Activated T-cell treated with anti-CD3 and anti-CD28 coated beads, Interleukin-2, amount 50 U/mL, for 4 hours (primary cell): ENCODE measurements around the gene KNTC1. TPM values are rescaled to one million over a fixed set of nuclear protein-coding genes. Genes with fewer than 3 reads are reported as not detected.

Experiments used
- ATAC-seq, 2 donors: fragments of 200-7000 bp; cut with Tn5 transposase; one replicate each; pipeline ENCODE4 v1.10.0; 2021
- DNase-seq: peaks from one replicate; pipeline ENCODE4 v3.0.0-alpha.2; 2020
- H3K27me3 Mint-ChIP-seq: one replicate; pipeline ENCODE4 v1.8.0; 2021; ENCODE audit warnings: low read depth, mixed read lengths
- H3K36me3 Mint-ChIP-seq: one replicate; pipeline ENCODE4 v1.8.0; 2022; ENCODE audit warnings: mixed read lengths; ENCODE audit not compliant: insufficient read depth
- H3K4me1 Mint-ChIP-seq: one replicate; pipeline ENCODE4 v1.8.0; 2021; ENCODE audit warnings: low read depth, mixed read lengths
- H3K4me3 Mint-ChIP-seq: one replicate; pipeline ENCODE4 v1.8.0; 2021; ENCODE audit warnings: mild to moderate bottlenecking, moderate library complexity, mixed read lengths
- H3K9me3 Mint-ChIP-seq: one replicate; pipeline ENCODE4 v1.8.0; 2021; ENCODE audit warnings: mixed read lengths
- total RNA-seq, 3 donors: library from RNA; stranded (reverse); gene quantifications; one replicate each; pipeline ENCODE4 v1.2.1, GENCODE V29; 2021

Gene KNTC1
- total RNA-seq, 3 donors from 2014 or later: 54.7 to 62.7 (median 57.8) TPM

GRCh38 chr12:122665349-122665748 lies 138.3 kb downstream of the KNTC1 start:
- Mint-ChIP-seq H3K9me3 (no peaks in the 10 kb centered on the region), H3K36me3 (no peaks in the 10 kb centered on the region), H3K4me3 (no peak overlapping the region), H3K4me1 (no peaks in the 10 kb centered on the region), H3K27me3 (peaks cover 2% of the 10 kb centered on the region)
- DNase-seq (no peak), ATAC-seq (no peak)

- ATAC-seq (no peak), DNase-seq (no peak)
- Mint-ChIP-seq H3K27me3 (peaks cover 2% of the 10 kb centered on the region), H3K9me3 (no peaks in the 10 kb centered on the region), H3K4me3 (no peak overlapping the region), H3K36me3 (no peaks in the 10 kb centered on the region), H3K4me1 (no peaks in the 10 kb centered on the region)
These were observed 138.7 kb downstream of the KNTC1 start for GRCh38 chr12:122665759-122666158.

- peaks cover 2% of the 10 kb centered on the region for H3K27me3 Mint-ChIP-seq
- H3K36me3 Mint-ChIP-seq: no peaks in the 10 kb centered on the region
- no peaks in the 10 kb centered on the region for H3K9me3 Mint-ChIP-seq
- H3K4me3 Mint-ChIP-seq: no peak overlapping the region
- H3K4me1 Mint-ChIP-seq: no peaks in the 10 kb centered on the region
- no peak for DNase-seq
- ATAC-seq: no peak
These were observed 141.2 kb downstream of the KNTC1 start for GRCh38 chr12:122668268-122668667.

- no peaks in the 10 kb centered on the region for H3K9me3 Mint-ChIP-seq
- H3K4me1 Mint-ChIP-seq: no peaks in the 10 kb centered on the region
- no peak for DNase-seq
- H3K4me3 Mint-ChIP-seq: no peak overlapping the region
- no peak for ATAC-seq
- no peaks in the 10 kb centered on the region for H3K36me3 Mint-ChIP-seq
- H3K27me3 Mint-ChIP-seq: peaks cover 4% of the 10 kb centered on the region
These were observed 142.5 kb downstream of the KNTC1 start for GRCh38 chr12:122669397-122670070.

- DNase-seq (no peak), ATAC-seq (no peak)
- Mint-ChIP-seq H3K4me3 (no peak overlapping the region), H3K4me1 (no peaks in the 10 kb centered on the region), H3K9me3 (no peaks in the 10 kb centered on the region), H3K36me3 (no peaks in the 10 kb centered on the region), H3K27me3 (peaks cover 6% of the 10 kb centered on the region)
These were observed 145.5 kb downstream of the KNTC1 start for GRCh38 chr12:122672515-122672914.

Other genes starting within 250 kb of the KNTC1 start
- gene CLIP1, start 104.6 kb upstream of the KNTC1 start, total RNA-seq: 10 to 100 TPM; 52.6 to 61.1 (median 53.1) TPM
- 10 to 100 TPM; 27.2 to 33.5 (median 29.7) TPM for gene ZCCHC8, start 26.3 kb upstream of the KNTC1 start, total RNA-seq
- gene RSRC2, start 313 bp upstream of the KNTC1 start, total RNA-seq: 10 to 100 TPM; 84.7 to 97.3 (median 90.7) TPM
- gene HCAR2, start 176.1 kb downstream of the KNTC1 start, total RNA-seq: not detected
- gene HCAR3, start 189.6 kb downstream of the KNTC1 start, total RNA-seq: not detected
- gene HCAR1, start 203.6 kb downstream of the KNTC1 start, total RNA-seq: under 1 TPM; 0.24 to 0.61 (median 0.40) TPM
- 10 to 100 TPM; 88.1 to 92.9 (median 90.2) TPM for gene DENR, start 225.6 kb downstream of the KNTC1 start, total RNA-seq
- gene CCDC62, start 247.3 kb downstream of the KNTC1 start, total RNA-seq: 1 to 10 TPM in 1 of 3 donors, under 1 TPM in 2; 0.40 to 1.3 (median 0.43) TPM